ENCODE data around the gene EXOC6B.

Gene EXOC6B

GRCh38 chr2:72141032-72141645 is 684.7 kb downstream of the EXOC6B start:
- no peak for DNase-seq

- no peak for DNase-seq
These were observed 685.2 kb downstream of the EXOC6B start for GRCh38 chr2:72140621-72140960.

- no peak for DNase-seq
These were observed 685.8 kb downstream of the EXOC6B start for GRCh38 chr2:72139874-72140620.

GRCh38 chr2:72139471-72139873 is 686.4 kb downstream of the EXOC6B start:
- DNase-seq = no peak

GRCh38 chr2:72138921-72139381 is 686.9 kb downstream of the EXOC6B start:
- DNase-seq = no peak

- no peak for DNase-seq
These were observed 687.6 kb downstream of the EXOC6B start for GRCh38 chr2:72138011-72138881.

GRCh38 chr2:72137498-72138010 is 688.3 kb downstream of the EXOC6B start:
- peak; percentile 18 for DNase-seq

GRCh38 chr2:72136933-72137497 is 688.8 kb downstream of the EXOC6B start:
- DNase-seq = no peak

- no peak for DNase-seq
These were observed 689.5 kb downstream of the EXOC6B start for GRCh38 chr2:72136331-72136730.

GRCh38 chr2:72135921-72136320 is 689.9 kb downstream of the EXOC6B start:
- no peak for DNase-seq

- DNase-seq = no peak
These were observed 690.6 kb downstream of the EXOC6B start for GRCh38 chr2:72134997-72135800.

- DNase-seq = no peak
These were observed 691.3 kb downstream of the EXOC6B start for GRCh38 chr2:72134408-72134996.

GRCh38 chr2:72133721-72134407 is 692.0 kb downstream of the EXOC6B start:
- DNase-seq = no peak

GRCh38 chr2:72132981-72133720 is 692.7 kb downstream of the EXOC6B start:
- no peak for DNase-seq

- DNase-seq = no peak
These were observed 693.7 kb downstream of the EXOC6B start for GRCh38 chr2:72131916-72132841.

- no peak for DNase-seq
These were observed 694.4 kb downstream of the EXOC6B start for GRCh38 chr2:72131371-72131891.

GRCh38 chr2:72130659-72131360 is 695.0 kb downstream of the EXOC6B start:
- DNase-seq = no peak

- no peak for DNase-seq
These were observed 696.0 kb downstream of the EXOC6B start for GRCh38 chr2:72129681-72130340.

All from NCI-H146 (cell line).